C1 segment of cervical spinal cord (tissue), 14 donors: ENCODE results near the gene DCAKD.
"Not testable (repeated sequence)": the region's sequence is repeated elsewhere in the genome, so short reads cannot be mapped to it uniquely, and the experiment has no call there.

Experiments used
- DNase-seq, 14 donors: peaks; one replicate each; lab custom pipeline; 2025; lab: John Stamatoyannopoulos, UW

Gene DCAKD

GRCh38 chr17:45067637-45068036, 16.2 kb upstream of the DCAKD start:
- no peak for DNase-seq

- no peak for DNase-seq
These were observed 11.8 kb upstream of the DCAKD start for GRCh38 chr17:45063198-45063597.

GRCh38 chr17:45061606-45062205, 10.3 kb upstream of the DCAKD start:
- no peak for DNase-seq

GRCh38 chr17:45060797-45061605, 9.6 kb upstream of the DCAKD start, which contains the start of gene NMT1:
TSS of gene NMT1 (plus strand) at chr17:45061317. CDS start at chr17:45061330, 13 bp downstream.
- DNase-seq = peak; percentile 73 to 100 (median 98)

- DNase-seq = no peak
These were observed 9.0 kb upstream of the DCAKD start for GRCh38 chr17:45060382-45060796.

- peak in 8 of 14 donors; percentile 5 to 41 (median 30) for DNase-seq
These were observed 780 bp upstream of the DCAKD start for GRCh38 chr17:45052052-45052772.

- not testable (repeated sequence) for DNase-seq
These were observed 254 bp upstream of the DCAKD start for GRCh38 chr17:45051720-45052051.

GRCh38 chr17:45050481-45051059, 862 bp downstream of the DCAKD start:
- DNase-seq = no peak

- DNase-seq = no peak
These were observed 2.5 kb downstream of the DCAKD start for GRCh38 chr17:45048795-45049563.

GRCh38 chr17:45046537-45047125, 4.8 kb downstream of the DCAKD start:
- DNase-seq = no peak

- no peak for DNase-seq
These were observed 7.5 kb downstream of the DCAKD start for GRCh38 chr17:45043813-45044540.

- DNase-seq = peak in 2 of 14 donors; percentile 10 to 20
These were observed 8.9 kb downstream of the DCAKD start for GRCh38 chr17:45042346-45043120.

GRCh38 chr17:45040459-45040858, 11.0 kb downstream of the DCAKD start:
- no peak for DNase-seq

- no peak for DNase-seq
These were observed 12.5 kb downstream of the DCAKD start for GRCh38 chr17:45038728-45039634.

- no peak for DNase-seq
These were observed 14.7 kb downstream of the DCAKD start for GRCh38 chr17:45036691-45037090.

- no peak for DNase-seq
These were observed 15.6 kb downstream of the DCAKD start for GRCh38 chr17:45035848-45036247.

- DNase-seq = no peak
These were observed 16.8 kb downstream of the DCAKD start for GRCh38 chr17:45034599-45034998.

- no peak for DNase-seq
These were observed 19.3 kb downstream of the DCAKD start for GRCh38 chr17:45032174-45032541.
